GM21390 (cell line): ENCODE results near the gene TMEM87B.

Experiments
- ATAC-seq: cut with Tn5 transposase; IDR thresholded peaks from one replicate; pipeline ENCODE4 v1.9.1; 2021; ENCODE audit not compliant: unreplicated experiment

The TMEM87B gene

GRCh38 chr2:112163541-112163981 lies 108.5 kb downstream of the TMEM87B start:
- no peak for ATAC-seq

GRCh38 chr2:112164876-112165275 lies 109.8 kb downstream of the TMEM87B start:
- ATAC-seq: no peak

- ATAC-seq: no peak
Observed at GRCh38 chr2:112165296-112165695, 110.2 kb downstream of the TMEM87B start.

- no peak for ATAC-seq
Observed at GRCh38 chr2:112166806-112167499, 111.9 kb downstream of the TMEM87B start.

- no peak for ATAC-seq
Observed at GRCh38 chr2:112168422-112169124, 113.5 kb downstream of the TMEM87B start.
